ENCODE data around the gene TUBAL3. TPM values are rescaled to one million over a fixed set of nuclear protein-coding genes. Genes with fewer than 3 reads are reported as not detected.

The TUBAL3 gene
- total RNA-seq, 1 donor from 2014 or later: not detected

DNA sequence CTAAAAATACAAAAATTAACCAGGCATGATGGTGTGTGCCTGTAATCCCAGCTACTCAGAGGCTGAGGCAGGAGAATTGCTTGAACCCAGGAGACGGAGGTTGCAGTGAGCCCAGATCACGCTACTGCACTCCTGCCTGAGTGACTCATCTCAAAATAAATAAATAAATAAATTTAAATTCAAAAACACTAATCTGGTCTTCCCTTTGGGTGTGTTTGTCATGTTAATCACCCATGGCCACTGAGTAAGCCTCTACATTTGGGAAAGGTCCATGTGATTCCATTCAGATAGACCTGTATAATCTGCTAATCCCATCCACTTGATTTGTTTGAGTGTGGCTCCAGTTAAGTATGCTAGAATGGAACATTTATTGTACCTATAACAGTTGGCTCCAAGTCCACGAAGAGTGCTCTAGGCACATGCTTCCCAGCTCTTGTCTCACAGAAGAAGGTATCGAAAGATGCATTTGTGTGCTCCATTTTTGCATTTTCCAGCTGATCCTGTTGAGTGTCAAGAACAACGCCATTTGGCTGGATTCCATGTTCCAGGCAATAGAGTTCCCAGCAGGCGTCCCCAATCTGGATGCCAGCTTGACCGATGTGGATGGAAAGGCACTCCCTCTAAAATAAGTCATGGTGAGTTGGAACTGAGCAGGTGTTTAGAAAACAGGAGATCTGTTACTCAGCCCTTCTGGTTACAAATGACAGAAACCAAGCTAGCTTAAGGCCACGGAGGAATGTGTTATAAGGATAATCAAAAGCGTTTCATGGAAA is 4.0 kb downstream of the TUBAL3 start:
- Histone ChIP-seq H3K27me3 (ENCODE audit: low read depth) (no peaks in the 10 kb centered on the region), H3K4me3 (no peak overlapping the region), H3K27ac (no peak overlapping the region), H3K9me3 (no peaks in the 10 kb centered on the region), H3K4me1 (no peaks in the 10 kb centered on the region), H3K36me3 (no peaks in the 10 kb centered on the region)
- intact Hi-C loops (cut with DNase I): no loop called here
- DNase-seq (no peak), ATAC-seq (no peak)
- TF ChIP-seq, protein P1, sequence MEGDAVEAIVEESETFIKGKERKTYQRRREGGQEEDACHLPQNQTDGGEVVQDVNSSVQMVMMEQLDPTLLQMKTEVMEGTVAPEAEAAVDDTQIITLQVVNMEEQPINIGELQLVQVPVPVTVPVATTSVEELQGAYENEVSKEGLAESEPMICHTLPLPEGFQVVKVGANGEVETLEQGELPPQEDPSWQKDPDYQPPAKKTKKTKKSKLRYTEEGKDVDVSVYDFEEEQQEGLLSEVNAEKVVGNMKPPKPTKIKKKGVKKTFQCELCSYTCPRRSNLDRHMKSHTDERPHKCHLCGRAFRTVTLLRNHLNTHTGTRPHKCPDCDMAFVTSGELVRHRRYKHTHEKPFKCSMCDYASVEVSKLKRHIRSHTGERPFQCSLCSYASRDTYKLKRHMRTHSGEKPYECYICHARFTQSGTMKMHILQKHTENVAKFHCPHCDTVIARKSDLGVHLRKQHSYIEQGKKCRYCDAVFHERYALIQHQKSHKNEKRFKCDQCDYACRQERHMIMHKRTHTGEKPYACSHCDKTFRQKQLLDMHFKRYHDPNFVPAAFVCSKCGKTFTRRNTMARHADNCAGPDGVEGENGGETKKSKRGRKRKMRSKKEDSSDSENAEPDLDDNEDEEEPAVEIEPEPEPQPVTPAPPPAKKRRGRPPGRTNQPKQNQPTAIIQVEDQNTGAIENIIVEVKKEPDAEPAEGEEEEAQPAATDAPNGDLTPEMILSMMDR (IDR thresholded peaks at IDR 0.05): no peak

DNA sequence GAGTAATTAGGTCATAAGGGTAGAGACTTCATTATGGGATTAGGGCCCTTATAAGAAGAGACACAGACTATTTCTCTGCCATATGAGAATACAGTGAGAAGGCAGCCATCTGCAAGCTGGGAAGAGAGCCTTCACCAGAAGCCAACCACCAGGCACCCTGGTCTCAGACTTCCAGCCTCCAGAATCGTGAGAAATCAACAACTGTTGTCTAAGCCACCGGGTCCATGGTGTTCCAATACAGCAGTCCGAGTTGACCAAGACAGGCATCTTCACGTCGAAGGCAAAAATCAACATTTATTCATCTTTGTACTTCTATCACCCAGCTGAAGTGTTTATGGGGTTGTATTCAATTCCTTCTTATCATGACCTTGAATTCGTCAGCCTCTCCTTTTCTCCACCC is 5.3 kb downstream of the TUBAL3 start:
- Histone ChIP-seq H3K27me3 (ENCODE audit: low read depth) (no peaks in the 10 kb centered on the region), H3K36me3 (no peaks in the 10 kb centered on the region), H3K4me3 (no peak overlapping the region), H3K9me3 (no peaks in the 10 kb centered on the region), H3K27ac (no peak overlapping the region), H3K4me1 (no peaks in the 10 kb centered on the region)
- ATAC-seq (no peak), DNase-seq (no peak)
- TF ChIP-seq, protein P1 (IDR thresholded peaks at IDR 0.05): no peak
- intact Hi-C loops (cut with DNase I): no loop called here

DNA sequence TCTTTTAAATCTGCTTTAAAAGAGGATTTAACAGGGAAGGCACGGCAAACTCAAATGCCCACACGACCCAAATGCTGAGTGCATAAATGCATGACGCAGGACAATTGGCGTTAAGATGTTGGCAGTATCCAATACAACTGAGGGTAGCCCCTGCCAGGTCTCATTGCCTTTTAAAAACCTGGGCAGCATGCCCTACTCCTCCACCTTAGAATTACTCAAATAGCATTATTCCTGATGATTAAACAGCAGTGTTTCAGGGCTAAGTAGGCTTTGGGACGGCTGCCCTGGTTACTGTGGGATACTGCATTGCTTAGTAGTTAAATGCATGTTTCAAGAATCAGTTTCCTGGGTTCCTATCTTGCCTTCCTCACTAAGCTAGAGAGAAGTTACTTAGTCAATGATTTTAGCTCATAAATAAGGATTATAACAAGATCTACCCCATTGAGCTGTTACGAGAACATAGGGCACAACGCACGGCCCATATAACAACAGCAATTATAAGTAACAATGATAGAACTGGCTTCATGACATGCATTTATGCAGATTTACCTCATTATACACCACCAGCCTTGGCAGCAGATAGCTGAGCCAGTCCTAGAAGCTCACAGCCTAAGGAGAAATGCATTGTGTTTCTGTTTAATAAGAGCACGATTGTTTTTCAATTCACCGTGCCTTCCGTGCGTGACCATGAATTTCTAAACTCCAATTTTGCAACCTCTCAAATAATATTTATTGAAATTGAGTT is 7.9 kb downstream of the TUBAL3 start:
- Histone ChIP-seq H3K4me3 (no peak overlapping the region), H3K27me3 (ENCODE audit: low read depth) (no peaks in the 10 kb centered on the region), H3K36me3 (no peaks in the 10 kb centered on the region), H3K9me3 (peaks cover 1% of the 10 kb centered on the region), H3K27ac (no peak overlapping the region), H3K4me1 (no peaks in the 10 kb centered on the region)
- ATAC-seq: no peak
- TF ChIP-seq, protein P1 (IDR thresholded peaks at IDR 0.05): no peak
- no peak for DNase-seq
- intact Hi-C loops (cut with DNase I): no loop called here

DNA sequence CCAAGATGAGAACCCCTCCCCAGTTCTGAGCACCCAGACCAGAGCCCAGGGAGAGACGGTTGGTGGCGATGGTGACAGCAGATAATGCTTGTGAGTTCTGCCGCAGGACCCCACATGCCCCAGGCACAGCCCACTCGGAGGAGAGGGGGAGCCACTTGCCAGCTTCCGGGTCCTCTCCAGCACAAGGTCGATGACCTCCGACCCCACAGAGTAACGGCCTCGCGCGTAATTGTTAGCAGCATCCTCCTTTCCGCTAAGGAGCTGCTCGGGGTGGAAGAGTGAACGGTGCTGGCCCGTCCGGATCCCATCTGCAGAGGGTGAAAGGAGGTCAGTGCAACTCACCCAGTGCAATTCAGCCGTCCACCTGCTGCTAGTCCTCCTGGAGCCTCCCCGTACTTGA is 9.5 kb downstream of the TUBAL3 start:
- H3K27ac ChIP-seq: no peak overlapping the region
- no peaks in the 10 kb centered on the region for H3K4me1 ChIP-seq
- peaks cover 17% of the 10 kb centered on the region for H3K9me3 ChIP-seq
- intact Hi-C loops (cut with DNase I): no loop called here
- H3K27me3 ChIP-seq (ENCODE audit: low read depth): no peaks in the 10 kb centered on the region
- H3K36me3 ChIP-seq: no peaks in the 10 kb centered on the region
- DNase-seq (no peak), ATAC-seq (peak in 1 of 2 donors; percentile 17)
- H3K4me3 ChIP-seq: no peak overlapping the region
- TF ChIP-seq, protein P1 (IDR thresholded peaks at IDR 0.05): no peak

DNA sequence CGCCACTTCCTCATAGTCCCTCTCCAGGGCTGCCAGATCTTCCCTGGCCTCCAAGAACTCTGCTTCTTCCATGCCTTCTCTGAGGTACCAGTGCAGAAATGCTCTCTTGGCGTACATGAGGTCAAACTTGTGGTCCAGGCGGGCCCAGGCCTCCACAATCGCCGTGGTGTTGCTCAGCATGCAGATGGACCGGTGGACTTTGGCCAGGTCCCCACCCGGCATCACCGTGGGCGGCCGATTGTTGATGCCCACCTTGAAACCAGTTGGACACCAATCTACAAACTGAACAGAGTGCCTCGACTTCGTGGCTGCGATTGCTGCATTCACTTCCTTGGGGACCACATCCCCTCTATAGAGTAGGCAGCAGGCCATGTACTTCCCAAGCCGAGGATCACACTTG is 11.1 kb downstream of the TUBAL3 start:
- TF ChIP-seq, protein P1 (IDR thresholded peaks at IDR 0.05): no peak
- Histone ChIP-seq H3K27ac (no peak overlapping the region), H3K36me3 (no peaks in the 10 kb centered on the region), H3K27me3 (ENCODE audit: low read depth) (no peaks in the 10 kb centered on the region), H3K9me3 (peaks cover 25% of the 10 kb centered on the region), H3K4me3 (no peak overlapping the region), H3K4me1 (no peaks in the 10 kb centered on the region)
- intact Hi-C loops (cut with DNase I): no loop called here
- DNase-seq (no peak), ATAC-seq (no peak)

Data from lower lobe of right lung (tissue), 2 donors.